ENCODE data around the gene SOX9. TPM values are rescaled to one million over a fixed set of nuclear protein-coding genes. Genes with fewer than 3 reads are reported as not detected.

The SOX9 gene
- total RNA-seq, 1 experiment from 2014 or later, result 1.3 TPM

GRCh38 chr17:72110231-72110941, 10.4 kb upstream of the SOX9 start:
- Mint-ChIP-seq H3K27me3 (ENCODE audit: low read depth) (peaks cover 51% of the 10 kb centered on the region), H3K36me3 (ENCODE audit: insufficient read depth in 1 of 3, low read depth in 3 of 3) (no peaks in the 10 kb centered on the region), H3K4me1 (peaks cover 53 to 60% of the 10 kb centered on the region in 2 experiments), H3K27ac (no peak overlapping the region; a peak in 1 of 7 replicates), H3K9me3 (no peaks in the 10 kb centered on the region; a peak in 1 of 5 replicates), H3K4me3 (no peak overlapping the region)
- Histone ChIP-seq H3K23me2 (ENCODE audit: insufficient read length, low read depth, low read length, poor library complexity, severe bottlenecking) (no peaks in the 10 kb centered on the region), H3K14ac (ENCODE audit: insufficient read depth, low read length) (no peak overlapping the region), H3K9ac (ENCODE audit: extremely low read depth, insufficient read length, low read length) (no peak overlapping the region), H3K4ac (ENCODE audit: low read depth, low read length) (no peak overlapping the region), H3T11ph (ENCODE audit: low read length) (no peak overlapping the region), H3K79me2 (ENCODE audit: insufficient read depth, low read length) (no peaks in the 10 kb centered on the region), H2BK12ac (ENCODE audit: insufficient read length, low read depth, low read length) (no peak overlapping the region), H2AK5ac (ENCODE audit: insufficient read length, low read length) (no peak overlapping the region), H2BK120ac (ENCODE audit: low read depth, low read length, poor library complexity, severe bottlenecking) (no peak overlapping the region), H3K23ac (ENCODE audit: insufficient read length, low read depth, low read length) (no peak overlapping the region), H4K5ac (ENCODE audit: insufficient read length, low read depth, low read length) (no peak overlapping the region), H2BK5ac (ENCODE audit: insufficient read length, low read length) (no peak overlapping the region), H4K8ac (replicated peaks; ENCODE audit: insufficient read length, low read depth, low read length) (no peak overlapping the region), H2AFZ (ENCODE audit: low read length) (no peak overlapping the region), H3K4me1 (ENCODE audit: insufficient read depth, low read length) (peaks cover 17% of the 10 kb centered on the region; the same call in 1 of the 2 replicates), H3K27me3 (ENCODE audit: insufficient read depth, low read length) (peaks cover 11% of the 10 kb centered on the region; the same call in 1 of the 2 replicates), H3K27ac (ENCODE audit: insufficient read length, low read depth, low read length) (no peak overlapping the region), H4K20me1 (ENCODE audit: control insufficient read depth, insufficient read depth, insufficient read length) (no peaks in the 10 kb centered on the region), H2BK20ac (ENCODE audit: low read depth, low read length, poor library complexity, severe bottlenecking) (no peak overlapping the region), H2BK15ac (ENCODE audit: low read depth, low read length) (no peak overlapping the region), H3K56ac (ENCODE audit: insufficient read length, low read depth, low read length) (no peak overlapping the region), H3K4me2 (ENCODE audit: insufficient read depth, insufficient read length, low read length) (no peak overlapping the region), H3K9me3 (ENCODE audit: control insufficient read depth, low read depth, low read length) (no peaks in the 10 kb centered on the region), H3K79me1 (ENCODE audit: insufficient read depth, low read depth, low read length, poor library complexity, severe bottlenecking) (no peaks in the 10 kb centered on the region), H4K91ac (ENCODE audit: insufficient read length, low read depth, low read length) (no peak overlapping the region), H3K18ac (ENCODE audit: insufficient read length, low read depth, low read length) (no peak overlapping the region)
- no peak for DNase-seq
- no CpG with 5 or more reads among the region's 18 CpGs for WGBS (ENCODE audit: extremely low coverage, insufficient read length, low lambda C conversion rate)
- no peak for TF ChIP-seq CTCF (conservative IDR thresholded peaks at IDR 0.05)
